IMR-90 (cell line): Measurements from ENCODE around the gene SLC29A3. TPM values are rescaled to one million over a fixed set of nuclear protein-coding genes. Genes with fewer than 3 reads are reported as not detected.

Source experiments
- ATAC-seq: fragments of 200-7000 bp; cut with Tn5 transposase; 2 replicates; pipeline ENCODE4 v1.9.1; 2020; ENCODE audit warnings: low read depth, mild to moderate bottlenecking, moderate library complexity
- BruUV-seq: library from RNA; stranded (reverse); fragments of 400-500 nt; replicated peaks from 2 replicates; lab custom pipeline; 2021; lab: Mats Ljungman, UMichigan
- CTCF ChIA-PET: fragments of 300-600 bp; formaldehyde crosslinking; extraction: SDS; loops from one replicate; lab custom pipeline; 2021; ENCODE audit warnings: antibody characterized with exemption; lab: Yijun Ruan, JAX
- POLR2A ChIA-PET: fragments of 300-600 bp; sonication (Branson Sonifier 250); formaldehyde crosslinking; loops from one replicate; lab custom pipeline; 2022; ENCODE audit warnings: antibody characterized with exemption; ENCODE audit not compliant: unreplicated experiment; lab: Charles Lee
- DNase-seq: peaks from one replicate; pipeline ENCODE4 v3.0.0; 2013
- H2AFZ ChIP-seq: replicated peaks from 2 replicates; pipeline ENCODE3; 2013; ENCODE audit warnings: low read length, mild to moderate bottlenecking; ENCODE audit not compliant: poor library complexity
- H2AK5ac ChIP-seq: 2 replicates; pipeline ENCODE4 v1.6.1; 2013; ENCODE audit warnings: low read depth, low read length, inconsistent platforms
- H2AK9ac ChIP-seq: replicated peaks from 2 replicates; pipeline ENCODE3; 2013; ENCODE audit warnings: mild to moderate bottlenecking, low read depth, low read length, moderate library complexity; ENCODE audit not compliant: poor library complexity
- H2BK120ac ChIP-seq: 2 replicates; pipeline ENCODE4 v1.6.1; 2013; ENCODE audit warnings: low read depth, low read length, inconsistent platforms
- H2BK15ac ChIP-seq: 3 replicates; pipeline ENCODE4 v1.6.1; 2013; ENCODE audit warnings: low read depth, low read length, inconsistent platforms
- H2BK20ac ChIP-seq: 2 replicates; pipeline ENCODE4 v1.6.1; 2013; ENCODE audit warnings: low read depth, mild to moderate bottlenecking, inconsistent platforms, low read length, moderate library complexity
- H2BK5ac ChIP-seq: 2 replicates; pipeline ENCODE4 v1.6.1; 2013; ENCODE audit warnings: mild to moderate bottlenecking, low read depth, low read length, inconsistent platforms; ENCODE audit not compliant: poor library complexity, severe bottlenecking
- H3K14ac ChIP-seq: replicated peaks from 2 replicates; pipeline ENCODE4 v1.6.1; 2013; ENCODE audit warnings: low read depth, low read length, inconsistent platforms
- H3K18ac ChIP-seq: 2 replicates; pipeline ENCODE4 v1.6.1; 2013; ENCODE audit warnings: low read depth, low read length, control low read depth
- H3K23ac ChIP-seq: 2 replicates; pipeline ENCODE4 v1.6.1; 2013; ENCODE audit warnings: low read depth, low read length, inconsistent platforms
- H3K27ac ChIP-seq: 2 replicates; pipeline ENCODE4 v1.5.1; 2013; ENCODE audit warnings: mild to moderate bottlenecking, control low read depth, low read length; ENCODE audit not compliant: insufficient read depth
- H3K27me3 ChIP-seq: 2 replicates; pipeline ENCODE4 v1.6.1; 2013; ENCODE audit warnings: low read length; ENCODE audit not compliant: control insufficient read depth, insufficient read depth
- H3K36me3 ChIP-seq: 2 replicates; pipeline ENCODE4 v1.6.1; 2013; ENCODE audit warnings: low read length, mixed read lengths; ENCODE audit not compliant: control insufficient read depth, insufficient read depth
- H3K4ac ChIP-seq: 2 replicates; pipeline ENCODE4 v1.6.1; 2013; ENCODE audit warnings: low read depth, low read length, inconsistent platforms
- H3K4me1 ChIP-seq: 2 replicates; pipeline ENCODE4 v1.6.1; 2013; ENCODE audit warnings: low read length, mixed read lengths; ENCODE audit not compliant: control insufficient read depth, insufficient read depth
- H3K4me2 ChIP-seq: 2 replicates; pipeline ENCODE4 v1.6.1; 2013; ENCODE audit warnings: low read depth, mild to moderate bottlenecking, control low read depth, low read length, moderate library complexity
- H3K4me3 ChIP-seq: 2 replicates; pipeline ENCODE4 v1.5.1; 2013; ENCODE audit warnings: low read depth, mild to moderate bottlenecking, control low read depth, low read length, moderate library complexity; ENCODE audit not compliant: insufficient read depth
- H3K56ac ChIP-seq: 2 replicates; pipeline ENCODE4 v1.6.1; 2013; ENCODE audit warnings: low read length, inconsistent platforms; ENCODE audit not compliant: insufficient read depth; ENCODE audit errors: extremely low read depth
- H3K79me1 ChIP-seq, 2 experiments: 2 replicates each; pipeline ENCODE4 v1.6.1; 2013; ENCODE audit warnings: low read length in 2 of 2, inconsistent platforms in 1 of 2, low read depth in 1 of 2
- H3K9ac ChIP-seq: 2 replicates; pipeline ENCODE4 v1.6.1; 2013; ENCODE audit warnings: low read depth, low read length, control low read depth
- H3K9me1 ChIP-seq: 2 replicates; pipeline ENCODE4 v1.6.1; 2013; ENCODE audit warnings: low read length, inconsistent platforms; ENCODE audit not compliant: insufficient read depth
- H3K9me3 ChIP-seq: 2 replicates; pipeline ENCODE4 v1.6.1; 2013; ENCODE audit warnings: low read length; ENCODE audit not compliant: control insufficient read depth, insufficient read depth
- H4K20me1 ChIP-seq: 2 replicates; pipeline ENCODE4 v1.6.1; 2013; ENCODE audit warnings: low read length, inconsistent platforms; ENCODE audit not compliant: insufficient read depth
- H4K5ac ChIP-seq: 2 replicates; pipeline ENCODE4 v1.6.1; 2013; ENCODE audit warnings: mild to moderate bottlenecking, low read depth, low read length, control low read depth
- H4K8ac ChIP-seq, 2 experiments: 2 replicates each; pipeline ENCODE4 v1.6.1; 2013; ENCODE audit warnings: low read depth in 2 of 2, low read length in 2 of 2, control low read depth in 1 of 2, inconsistent platforms in 1 of 2
- H4K91ac ChIP-seq: 2 replicates; pipeline ENCODE4 v1.6.1; 2013; ENCODE audit warnings: low read depth, low read length, inconsistent platforms; ENCODE audit not compliant: insufficient read depth
- CHD1 ChIP-seq: IDR thresholded peaks from 2 replicates; pipeline ENCODE4 v1.6.1; 2012; ENCODE audit warnings: low read depth, low read length, improper control_type of control experiment
- FOS ChIP-seq: fragments of 150-350 bp; IDR thresholded peaks from 2 replicates; pipeline ENCODE4 v1.6.1; 2016; ENCODE audit warnings: low read depth, low read length
- NFE2L2 ChIP-seq: fragments of 150-350 bp; IDR thresholded peaks from 2 replicates; pipeline ENCODE4 v1.6.1; 2016; ENCODE audit warnings: low read depth, mild to moderate bottlenecking, low read length
- RAD21 ChIP-seq: IDR thresholded peaks from 2 replicates; pipeline ENCODE4 v1.6.1; 2012; ENCODE audit warnings: low read length, improper control_type of control experiment
- RCOR1 ChIP-seq: IDR thresholded peaks from 2 replicates; pipeline ENCODE4 v1.6.1; 2012; ENCODE audit warnings: mild to moderate bottlenecking, low read length, improper control_type of control experiment; ENCODE audit not compliant: insufficient replicate concordance
- RFX5 ChIP-seq: IDR thresholded peaks from 2 replicates; pipeline ENCODE4 v1.8.0; 2012; ENCODE audit warnings: low read depth, mild to moderate bottlenecking, low read length, moderate library complexity
- WGBS, 2 experiments: methylation state at CpG; one replicate each; pipeline versions ENCODE4 v1.1.5 to v1.1.7; 2013; ENCODE audit warnings: missing lambda C conversion rate in 2 of 2; ENCODE audit not compliant: insufficient read length in 1 of 2; ENCODE audit errors: extremely low coverage in 2 of 2; 5-methylcytosine and 5-hydroxymethylcytosine counted together
- dilution Hi-C: fragments of 300-500 bp; cut with HindIII; formaldehyde crosslinking; loops from one replicate; pipeline ENCODE4 v1.14.3; 2018; ENCODE audit warnings: low sequenced_read_pairs; ENCODE audit not compliant: unreplicated experiment
- in situ Hi-C: fragments of 300-500 bp; cut with MboI; formaldehyde crosslinking; loops from 3 replicates; pipeline ENCODE4 v1.14.3; 2019; ENCODE audit warnings: low sequenced_read_pairs, inconsistent platforms, mixed read lengths
- intact Hi-C: fragments of 100-400 bp; cut with micrococcal nuclease; formaldehyde crosslinking; loops from 2 replicates; pipeline ENCODE4 v1.10.0; 2022
- polyA plus RNA-seq, 3 experiments: library from polyadenylated mRNA; depleted of rRNA; stranded (reverse); fragments of >200 nt; gene quantifications; 2 replicates each; pipeline ENCODE4 v1.2.3, GENCODE V29; 2012; ENCODE audit warnings: low replicate concordance in 1 of 3
- total RNA-seq: library from RNA; depleted of rRNA; stranded (reverse); fragments of >200 nt; gene quantifications from 2 replicates; pipeline ENCODE4 v1.2.3, GENCODE V29; 2012
- TF ChIP-seq, protein P1 (sequence below): conservative IDR thresholded peaks from 2 replicates; pipeline ENCODE4 v1.5.1; 2012; ENCODE audit warnings: mild to moderate bottlenecking, low read depth, low read length, improper control_type of control experiment
- TF ChIP-seq, protein P2 (sequence below): fragments of 150-350 bp; IDR thresholded peaks from 2 replicates; pipeline ENCODE4 v1.6.1; 2016; ENCODE audit warnings: low read depth, mild to moderate bottlenecking, low read length, moderate library complexity, borderline replicate concordance

SLC29A3 gene
- total and polyA plus RNA-seq, 2 of the 4 experiments (the other 2 are of a cell fraction), result 0.72 to 3.0 TPM

DNA sequence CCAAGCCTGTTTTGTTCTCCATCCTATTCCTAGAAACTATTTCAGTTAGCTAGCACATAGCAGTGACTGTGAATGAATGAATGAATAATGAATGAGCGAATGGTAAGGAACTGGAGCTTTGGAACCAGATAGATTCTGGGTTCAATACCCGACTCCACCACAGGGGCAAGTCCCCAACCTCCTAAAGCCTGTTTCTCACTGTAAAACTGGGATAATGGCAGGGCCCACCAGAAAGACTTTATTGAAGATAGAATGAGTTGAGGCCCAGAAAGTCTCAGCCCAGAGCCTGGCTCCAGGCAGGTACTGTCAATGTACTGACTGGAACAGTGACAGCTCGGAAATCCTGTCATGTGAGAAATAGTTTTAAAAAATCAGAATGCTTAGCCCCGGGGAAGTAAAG is 76.6 kb downstream of the SLC29A3 start:
- Histone ChIP-seq H4K8ac (no peak overlapping the region), H3K4ac (no peak overlapping the region), H3K4me3 (no peak overlapping the region), H3K14ac (no peak overlapping the region), H3K79me1 (no peaks in the 10 kb centered on the region), H4K20me1 (no peaks in the 10 kb centered on the region), H3K9me3 (no peaks in the 10 kb centered on the region), H4K91ac (no peak overlapping the region), H3K4me1 (no peaks in the 10 kb centered on the region; the same call in 1 of the 2 replicates), H2AK5ac (no peak overlapping the region), H4K5ac (no peak overlapping the region), H3K9me1 (no peaks in the 10 kb centered on the region), H3K23ac (no peak overlapping the region), H2BK120ac (no peak overlapping the region), H3K4me2 (no peak overlapping the region), H3K56ac (no peak overlapping the region), H2BK5ac (no peak overlapping the region), H2AFZ (no peak overlapping the region), H3K27ac (no peak overlapping the region), H2AK9ac (no peak overlapping the region), H3K18ac (no peak overlapping the region), H2BK15ac (no peak overlapping the region), H3K36me3 (no peaks in the 10 kb centered on the region), H2BK20ac (no peak overlapping the region), H3K27me3 (peaks cover 86% of the 10 kb centered on the region), H3K9ac (no peak overlapping the region)
- dilution Hi-C loops (no loop called here), intact Hi-C loops (no loop called here), in situ Hi-C loops (no loop called here)
- TF ChIP-seq FOS (no peak), CHD1 (no peak), RAD21 (no peak), RCOR1 (no peak), NFE2L2 (no peak), RFX5 (no peak)
- TF ChIP-seq, protein P1, sequence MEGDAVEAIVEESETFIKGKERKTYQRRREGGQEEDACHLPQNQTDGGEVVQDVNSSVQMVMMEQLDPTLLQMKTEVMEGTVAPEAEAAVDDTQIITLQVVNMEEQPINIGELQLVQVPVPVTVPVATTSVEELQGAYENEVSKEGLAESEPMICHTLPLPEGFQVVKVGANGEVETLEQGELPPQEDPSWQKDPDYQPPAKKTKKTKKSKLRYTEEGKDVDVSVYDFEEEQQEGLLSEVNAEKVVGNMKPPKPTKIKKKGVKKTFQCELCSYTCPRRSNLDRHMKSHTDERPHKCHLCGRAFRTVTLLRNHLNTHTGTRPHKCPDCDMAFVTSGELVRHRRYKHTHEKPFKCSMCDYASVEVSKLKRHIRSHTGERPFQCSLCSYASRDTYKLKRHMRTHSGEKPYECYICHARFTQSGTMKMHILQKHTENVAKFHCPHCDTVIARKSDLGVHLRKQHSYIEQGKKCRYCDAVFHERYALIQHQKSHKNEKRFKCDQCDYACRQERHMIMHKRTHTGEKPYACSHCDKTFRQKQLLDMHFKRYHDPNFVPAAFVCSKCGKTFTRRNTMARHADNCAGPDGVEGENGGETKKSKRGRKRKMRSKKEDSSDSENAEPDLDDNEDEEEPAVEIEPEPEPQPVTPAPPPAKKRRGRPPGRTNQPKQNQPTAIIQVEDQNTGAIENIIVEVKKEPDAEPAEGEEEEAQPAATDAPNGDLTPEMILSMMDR, result no peak
- TF ChIP-seq, protein P2, sequence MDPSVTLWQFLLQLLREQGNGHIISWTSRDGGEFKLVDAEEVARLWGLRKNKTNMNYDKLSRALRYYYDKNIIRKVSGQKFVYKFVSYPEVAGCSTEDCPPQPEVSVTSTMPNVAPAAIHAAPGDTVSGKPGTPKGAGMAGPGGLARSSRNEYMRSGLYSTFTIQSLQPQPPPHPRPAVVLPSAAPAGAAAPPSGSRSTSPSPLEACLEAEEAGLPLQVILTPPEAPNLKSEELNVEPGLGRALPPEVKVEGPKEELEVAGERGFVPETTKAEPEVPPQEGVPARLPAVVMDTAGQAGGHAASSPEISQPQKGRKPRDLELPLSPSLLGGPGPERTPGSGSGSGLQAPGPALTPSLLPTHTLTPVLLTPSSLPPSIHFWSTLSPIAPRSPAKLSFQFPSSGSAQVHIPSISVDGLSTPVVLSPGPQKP, result no peak
- POLR2A ChIA-PET, result no interaction called here
- no TSS peak for BruUV-seq
- ATAC-seq (no peak), DNase-seq (no peak)
- CTCF ChIA-PET, result no interaction called here
- 40% methylated on average over 1 of the region's 4 CpGs; no CpG with 5 or more reads in 1 of the 2 experiments for WGBS, 2 experiments
